SK-N-SH (cell line): Measurements from ENCODE around the gene TRAPPC3.

ENCODE experiments used
- CTCF ChIP-seq: fragments of 200-600 bp; sonication (generic); IDR thresholded peaks from 2 replicates; pipeline ENCODE4 v1.6.1; 2017; ENCODE audit warnings: antibody characterized with exemption, mild to moderate bottlenecking, moderate library complexity
- FOXM1 ChIP-seq: IDR thresholded peaks from 2 replicates; pipeline ENCODE4 v1.4.0; 2012; ENCODE audit warnings: low read depth, mild to moderate bottlenecking
- POLR2AphosphoS5 ChIP-seq: IDR thresholded peaks from 2 replicates; pipeline ENCODE4 v1.6.1; 2012; ENCODE audit warnings: low read depth, low read length
- TCF12 ChIP-seq: IDR thresholded peaks from 2 replicates; pipeline ENCODE4 v1.4.0; 2012
- TEAD4 ChIP-seq: IDR thresholded peaks from 2 replicates; pipeline ENCODE4 v1.4.0; 2012; ENCODE audit warnings: mild to moderate bottlenecking, borderline replicate concordance; ENCODE audit not compliant: insufficient read depth
- YY1 ChIP-seq: IDR thresholded peaks from 2 replicates; pipeline ENCODE4 v1.4.0; 2012; ENCODE audit warnings: low read depth, mild to moderate bottlenecking

GRCh38 chr1:36088577-36089392 lies 60.5 kb downstream of the TRAPPC3 start, which contains the start of gene ADPRS:
- TF ChIP-seq CTCF, result peak; percentile 93
- TF ChIP-seq YY1, result peak; percentile 90
- peak; percentile 32; the same call in 1 of the 2 replicates for TF ChIP-seq TCF12
- no peak; the same call in 1 of the 2 replicates for TF ChIP-seq FOXM1
- TF ChIP-seq TEAD4, result no peak
- peak; percentile 95 for TF ChIP-seq POLR2AphosphoS5
